ENCODE measurements around the gene PMEPA1. TPM values are rescaled to one million over a fixed set of nuclear protein-coding genes. Genes with fewer than 3 reads are reported as not detected.

The PMEPA1 gene
- total RNA-seq, 2 experiments from 2014 or later = 1.4 to 3.7 TPM

- Histone ChIP-seq H2AFZ (ENCODE audit: low read length) (no peak overlapping the region), H3K9me2 (ENCODE audit: insufficient read depth, low read length) (no peaks in the 10 kb centered on the region), H3K4me3 (ENCODE audit: low read depth, low read length, poor library complexity, severe bottlenecking) (peak overlapping the region; percentile 64), H3K4me2 (ENCODE audit: low read length) (peak overlapping the region; percentile 94), H4K20me1 (ENCODE audit: insufficient read depth, low read length) (no peaks in the 10 kb centered on the region), H3K4me1 (ENCODE audit: insufficient read depth, low read length, poor library complexity, severe bottlenecking) (peaks cover 98% of the 10 kb centered on the region), H3K27ac (ENCODE audit: low read depth, low read length, poor library complexity, severe bottlenecking) (peak overlapping the region; percentile 99), H3K36me3 (ENCODE audit: insufficient read depth, low read length) (no peaks in the 10 kb centered on the region), H3K9me3 (ENCODE audit: low read length) (no peaks in the 10 kb centered on the region), H3K79me2 (ENCODE audit: insufficient read depth, low read depth, low read length) (peaks cover 33% of the 10 kb centered on the region; the same call in 1 of the 2 replicates)
- POLR2A ChIA-PET = interaction anchor here (0.6 to 4.3 kb wide), 20 partner anchors 9 to 67 kb away, joined by 3 to 16 read pairs (median 4); partner anchors contain the start of gene PMEPA1
- TSS peak; percentile 91 for BruUV-seq (replicated peaks)
- CTCF ChIA-PET (ENCODE audit: unreplicated experiment) = interaction anchor here (0.8 to 3.3 kb wide), 6 partner anchors 16 to 62 kb away, joined by 3 to 15 read pairs (median 6); partner anchors contain the start of gene ZBP1
- TF ChIP-seq EZH2phosphoT487 (IDR thresholded peaks at IDR 0.05; ENCODE audit: borderline replicate concordance, low read depth, low read length) (no peak), CTCF (conservative IDR thresholded peaks at IDR 0.05; ENCODE audit: low read length) (no peak)
- peak; percentile 91 for DNase-seq (ENCODE audit: low spot score)
- intact Hi-C loops (cut with micrococcal nuclease; ENCODE audit: unreplicated experiment) = loop anchor here (5.0 kb wide), 3 partner anchors 200 to 365 kb away; partner anchors contain the start of gene RBM38
Measured at GRCh38 chr20:57682184-57683101, 27.4 kb downstream of the PMEPA1 start.

- Histone ChIP-seq H3K4me1 (ENCODE audit: insufficient read depth, low read length, poor library complexity, severe bottlenecking) (peaks cover 98% of the 10 kb centered on the region), H4K20me1 (ENCODE audit: insufficient read depth, low read length) (no peaks in the 10 kb centered on the region), H3K27ac (ENCODE audit: low read depth, low read length, poor library complexity, severe bottlenecking) (peak overlapping the region; percentile 99), H3K9me3 (ENCODE audit: low read length) (no peaks in the 10 kb centered on the region), H3K36me3 (ENCODE audit: insufficient read depth, low read length) (no peaks in the 10 kb centered on the region), H3K4me2 (ENCODE audit: low read length) (peak overlapping the region; percentile 94), H3K9me2 (ENCODE audit: insufficient read depth, low read length) (no peaks in the 10 kb centered on the region), H3K79me2 (ENCODE audit: insufficient read depth, low read depth, low read length) (peaks cover 33% of the 10 kb centered on the region; the same call in 1 of the 2 replicates), H2AFZ (ENCODE audit: low read length) (no peak overlapping the region), H3K4me3 (ENCODE audit: low read depth, low read length, poor library complexity, severe bottlenecking) (peak overlapping the region; percentile 64)
- no peak for TF ChIP-seq EZH2phosphoT487 (IDR thresholded peaks at IDR 0.05; ENCODE audit: borderline replicate concordance, low read depth, low read length)
- peak; percentile 67 for TF ChIP-seq CTCF (conservative IDR thresholded peaks at IDR 0.05; ENCODE audit: low read length)
- DNase-seq (ENCODE audit: low spot score) = peak; percentile 77
- CTCF ChIA-PET (ENCODE audit: unreplicated experiment) = interaction anchor here (0.9 to 3.3 kb wide), 7 partner anchors 18 to 61 kb away, joined by 3 to 15 read pairs (median 5); partner anchors contain the start of gene ZBP1
- no TSS peak for BruUV-seq (replicated peaks)
- intact Hi-C loops (cut with micrococcal nuclease; ENCODE audit: unreplicated experiment) = loop anchor here (1.0 to 5.0 kb wide), 6 partner anchors 22 to 364 kb away; partner anchors contain the start of genes PMEPA1, RBM38 and ZBP1
- POLR2A ChIA-PET = interaction anchor here (0.8 to 4.3 kb wide), 15 partner anchors 8 to 63 kb away, joined by 3 to 16 read pairs (median 6); partner anchors contain the start of gene PMEPA1
Measured at GRCh38 chr20:57680934-57681914, 28.6 kb downstream of the PMEPA1 start.

Measured in OCI-LY7 (cell line).